GF-D8 (cell line): ENCODE data around the gene DPF3.

ENCODE experiments used
- DNase-seq: peaks from one replicate; lab custom pipeline; 2025; lab: John Stamatoyannopoulos, UW

The DPF3 gene

DNA sequence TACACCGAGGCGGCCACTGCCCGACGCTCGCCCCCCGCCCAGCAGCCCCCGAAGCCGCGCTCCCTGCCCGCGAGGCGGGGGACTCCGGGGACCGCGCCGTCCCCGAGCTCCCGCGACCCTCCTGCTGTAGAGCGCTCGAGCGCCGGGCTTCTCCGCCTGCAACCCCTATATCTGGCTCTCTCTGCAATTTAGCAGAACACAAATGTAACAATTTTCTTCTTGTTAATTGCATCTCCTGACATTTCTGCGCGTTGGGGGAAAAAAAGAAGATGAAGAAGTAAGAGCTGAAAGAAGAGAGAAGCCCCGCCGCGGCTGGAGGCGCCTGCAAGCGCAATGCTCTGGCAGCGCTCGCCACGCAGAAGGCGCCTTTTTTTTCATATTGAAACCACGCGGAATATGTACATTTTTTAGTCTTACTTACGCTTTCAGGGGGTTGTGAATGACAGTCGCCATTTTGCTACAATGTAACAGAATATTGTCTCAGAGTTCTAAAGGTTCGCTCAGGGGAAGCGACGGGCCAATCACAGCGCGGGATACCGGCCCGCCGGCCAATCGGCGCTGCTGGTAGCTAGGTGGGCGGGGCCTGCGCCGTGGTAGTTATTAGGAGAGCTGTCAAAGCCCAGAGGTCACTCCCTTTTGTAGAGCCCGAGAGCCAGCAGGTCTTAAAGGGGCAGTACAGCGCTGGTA lies at the start of gene DPF3:
Gene DPF3 (minus strand): TSS at position 466 of the 687 bp plus-strand sequence. CDS start 13 bp downstream, at position 453.
- no peak for DNase-seq

DNA sequence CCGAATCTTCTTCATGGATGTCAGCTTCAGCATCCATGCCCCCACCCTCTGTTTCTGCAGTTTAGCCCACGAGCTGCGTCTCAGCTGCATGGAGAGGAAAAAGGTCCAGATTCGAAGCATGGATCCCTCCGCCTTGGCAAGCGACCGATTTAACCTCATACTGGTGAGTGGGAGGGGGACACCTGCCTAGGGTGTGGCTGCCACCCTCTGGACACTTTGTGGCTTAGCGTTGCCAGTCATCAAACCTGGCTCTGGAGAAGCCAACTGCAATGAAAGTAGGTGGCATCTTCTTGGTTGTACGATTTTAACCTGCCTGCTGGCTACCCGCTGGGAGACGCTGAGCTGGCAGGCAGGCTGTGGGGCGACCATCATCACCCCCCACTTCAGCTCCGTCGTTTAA lies 49.0 kb upstream of the DPF3 start:
- no peak for DNase-seq

DNA sequence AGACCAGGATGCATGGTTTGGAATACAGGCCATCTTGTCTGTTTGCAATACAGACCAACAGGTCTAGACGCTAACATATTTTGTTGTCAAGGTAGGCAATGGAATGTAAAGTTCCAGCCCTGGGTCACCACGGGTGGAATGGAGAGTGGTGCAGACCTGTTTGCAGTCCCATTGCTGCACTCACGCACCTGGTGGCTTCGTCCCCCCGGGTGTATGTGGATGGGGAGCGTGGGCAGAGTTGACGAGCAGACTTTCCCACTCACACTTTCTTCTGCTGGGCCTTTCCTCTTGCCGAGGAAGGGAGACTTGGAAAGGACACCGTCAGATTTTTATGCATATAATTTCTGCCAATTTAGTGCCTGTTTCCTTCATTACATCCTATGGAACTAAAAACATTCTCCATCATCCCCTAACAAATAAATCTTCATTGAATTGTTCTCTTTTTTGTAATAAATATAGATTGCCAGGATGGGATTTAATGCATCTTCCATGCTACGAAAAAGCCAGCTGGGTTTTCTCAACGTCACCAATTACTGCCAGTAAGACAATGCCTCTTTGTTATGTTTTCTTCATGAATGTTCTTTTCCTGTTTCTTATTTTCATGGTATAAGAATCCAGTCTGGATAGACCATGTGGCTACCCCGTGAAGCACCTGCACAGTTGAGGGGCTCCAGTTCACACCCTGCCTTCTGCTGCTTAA lies 47.5 kb upstream of the DPF3 start:
- no peak for DNase-seq

DNA sequence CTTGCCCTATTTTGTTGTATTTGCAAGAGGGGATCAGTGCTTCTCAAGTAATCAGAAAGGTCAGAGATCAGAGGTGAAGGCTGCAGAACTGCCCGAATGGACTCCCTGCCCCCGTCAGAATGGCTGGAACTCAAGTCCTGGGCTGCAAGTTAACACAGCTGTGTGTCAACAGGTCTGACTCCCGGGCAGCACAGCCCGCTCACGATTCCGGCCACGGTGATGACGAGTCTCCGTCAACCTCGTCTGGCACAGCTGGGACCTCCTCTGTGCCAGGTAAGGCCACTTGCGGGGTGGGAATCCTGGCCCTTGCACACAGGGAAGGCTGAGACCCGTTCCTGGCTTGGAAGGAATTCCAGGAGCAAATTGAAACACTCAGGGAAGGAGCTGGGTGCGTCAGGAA lies 45.7 kb upstream of the DPF3 start:
- DNase-seq: no peak

DNA sequence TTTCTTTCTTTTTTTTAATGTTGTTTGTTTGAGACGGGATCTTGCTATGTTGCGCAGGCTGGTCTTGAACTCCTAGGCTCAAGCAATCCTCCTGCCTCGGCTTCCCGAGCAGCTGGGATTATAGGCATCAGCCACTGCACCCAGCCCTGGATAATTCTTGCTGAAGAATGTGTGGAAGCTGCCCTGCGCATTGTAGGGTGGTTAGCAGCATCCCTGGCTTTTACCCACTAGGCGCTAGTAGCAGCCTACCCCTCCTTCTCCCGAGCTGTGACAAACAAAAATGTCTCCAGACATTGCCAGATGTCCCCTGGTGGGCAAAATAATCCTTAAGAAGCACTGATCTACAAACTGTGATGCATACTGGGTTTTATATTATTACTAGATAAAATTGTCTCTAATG lies 39.0 kb upstream of the DPF3 start:
- no peak for DNase-seq

DNA sequence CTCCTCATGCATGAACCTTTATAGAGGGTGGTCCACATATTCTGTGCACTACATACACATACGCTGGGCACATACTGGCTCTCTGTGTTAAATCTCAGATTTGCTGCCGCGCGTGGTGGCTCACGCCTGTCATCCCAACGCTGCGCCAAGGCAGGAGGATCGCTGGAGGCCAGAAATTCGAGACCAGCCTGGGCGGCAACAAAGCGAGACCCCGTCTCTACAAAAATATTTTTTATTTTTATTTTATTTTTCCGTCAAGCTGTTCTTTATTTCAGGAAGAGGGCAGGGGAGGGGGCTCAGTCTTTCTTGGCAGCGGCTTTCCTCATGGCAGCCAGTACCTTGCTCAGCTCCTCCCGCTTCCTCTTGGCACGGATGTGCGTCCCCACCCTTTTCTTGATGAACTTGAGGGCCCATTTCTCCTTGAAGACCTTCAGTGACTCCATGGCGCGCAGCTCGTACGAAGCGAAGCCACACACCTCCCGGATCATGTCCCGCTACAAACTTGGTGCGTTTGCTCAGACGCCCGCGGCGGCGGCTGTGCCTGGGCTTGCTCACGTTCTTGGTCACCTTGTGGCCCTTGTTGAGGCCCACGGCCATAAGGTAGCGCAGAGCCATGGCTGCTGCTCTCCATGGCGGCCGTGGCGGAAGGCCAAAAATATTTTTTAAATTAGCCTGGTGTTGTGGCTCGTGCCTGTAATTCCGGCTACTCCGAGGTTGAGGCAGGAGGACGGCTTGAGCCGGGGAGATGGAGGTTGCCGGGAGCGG lies 35.6 kb upstream of the DPF3 start:
- DNase-seq: no peak

DNA sequence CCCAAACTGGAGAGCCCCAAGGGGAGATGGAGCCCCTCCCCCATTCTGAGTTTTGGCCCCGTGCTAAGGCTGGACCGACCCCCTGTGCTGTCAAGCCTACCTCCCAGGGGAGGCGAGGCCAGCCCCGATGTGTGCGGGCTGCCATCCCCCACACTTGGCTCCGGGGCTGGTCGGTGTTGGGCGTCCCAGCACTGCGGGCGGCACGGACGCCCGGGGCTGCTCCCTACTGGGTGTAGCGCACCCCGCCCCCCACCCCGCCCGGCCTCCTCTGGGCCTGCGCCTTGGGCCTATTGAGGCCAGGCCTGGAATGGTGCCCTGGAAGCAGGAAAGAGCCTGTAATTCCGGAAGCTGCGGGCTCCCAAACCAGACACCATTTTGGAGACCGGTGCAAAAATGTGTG lies 35.0 kb upstream of the DPF3 start:
- DNase-seq: no peak

DNA sequence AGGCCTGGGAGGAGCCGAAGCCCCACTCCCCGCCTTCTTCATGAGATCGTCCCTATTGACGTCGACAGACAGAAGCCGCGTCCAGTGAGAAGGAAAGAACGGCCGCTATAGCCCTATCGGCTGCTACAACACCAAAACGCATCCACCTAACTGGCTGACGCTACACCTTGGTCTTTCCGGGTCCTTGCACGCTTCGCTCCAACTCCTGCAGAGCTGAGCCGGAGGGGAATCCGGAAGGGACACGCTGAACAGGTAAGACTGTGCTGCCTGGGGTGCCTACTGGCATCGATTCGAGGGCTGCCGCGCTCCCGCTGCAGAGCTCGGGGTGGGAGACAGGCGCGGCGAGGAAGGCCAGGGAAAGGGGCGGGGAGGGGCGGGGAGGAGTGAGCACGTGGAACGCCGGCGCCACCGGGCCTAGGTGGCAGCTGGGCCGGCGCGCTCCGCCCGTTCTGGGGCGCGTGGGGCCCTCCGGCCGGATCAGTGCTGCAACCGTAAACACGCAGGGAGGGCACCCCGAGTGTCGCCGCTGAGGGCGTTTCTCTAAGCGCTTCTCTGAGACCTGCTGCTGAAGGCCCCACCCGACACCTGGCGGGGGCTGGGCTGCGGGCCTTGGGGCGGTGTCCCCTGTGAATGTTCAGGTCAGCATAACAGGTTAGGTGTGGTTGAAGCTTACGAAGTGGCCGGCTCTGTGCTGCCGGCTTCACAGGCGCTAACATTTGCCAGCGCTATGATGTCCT lies 32.6 kb upstream of the DPF3 start, which contains the start of gene DCAF4:
Gene DCAF4 (plus strand): TSS at position 173 of the 737 bp plus-strand sequence. CDS start 11,515 bp downstream, outside the sequence.
- peak; percentile 76 for DNase-seq

DNA sequence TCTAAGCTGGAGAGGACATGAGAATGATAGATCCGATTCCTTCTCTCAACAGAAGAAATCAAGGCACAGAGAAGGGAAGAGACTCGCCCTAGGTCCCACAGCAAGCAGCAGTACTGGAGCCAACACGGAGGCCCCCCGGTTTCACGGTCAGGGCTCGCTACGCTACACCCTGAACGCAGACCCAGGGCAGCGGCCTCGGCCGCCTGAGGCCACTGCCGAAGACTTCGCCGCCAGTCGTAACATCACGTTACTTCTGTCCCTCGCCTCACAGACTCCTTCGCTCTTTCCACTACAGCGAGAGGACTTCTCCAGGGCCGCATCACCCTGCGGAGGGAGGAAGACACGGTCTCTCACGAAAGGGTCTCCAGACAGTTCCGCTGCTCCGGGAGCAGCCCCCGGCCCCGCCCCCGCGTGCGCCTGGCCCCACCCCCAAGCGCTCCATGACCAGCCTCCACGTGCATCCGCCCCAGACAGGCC lies 32.0 kb upstream of the DPF3 start:
- DNase-seq: no peak

DNA sequence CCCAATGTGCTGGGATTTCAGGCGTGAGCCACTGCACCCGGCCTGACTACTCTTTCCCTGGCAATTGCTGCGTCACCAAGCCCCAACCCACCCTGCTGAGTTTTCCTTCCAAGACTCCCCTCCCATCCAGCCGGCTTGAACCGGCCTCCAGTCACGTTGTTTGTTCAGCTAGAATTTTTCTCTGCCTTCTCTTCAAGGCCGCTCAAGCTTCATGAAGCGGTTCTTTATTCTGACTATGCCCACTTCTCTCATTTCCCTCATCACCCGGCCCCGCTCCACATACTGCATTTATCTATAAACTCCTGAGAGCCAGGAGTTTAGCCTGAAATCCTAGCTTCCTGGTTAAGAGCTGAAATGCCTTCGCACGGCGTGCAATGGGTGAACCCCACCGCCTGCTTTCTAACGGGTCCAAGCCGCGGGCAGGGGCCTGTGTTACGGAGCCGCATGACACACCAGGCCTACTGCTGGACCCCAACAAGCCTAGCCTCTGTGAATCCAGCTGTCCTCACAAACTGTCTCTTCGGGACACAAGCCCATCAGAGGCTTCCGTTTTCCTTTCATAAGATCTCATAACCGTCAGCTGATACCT lies 31.4 kb upstream of the DPF3 start:
- no peak for DNase-seq

DNA sequence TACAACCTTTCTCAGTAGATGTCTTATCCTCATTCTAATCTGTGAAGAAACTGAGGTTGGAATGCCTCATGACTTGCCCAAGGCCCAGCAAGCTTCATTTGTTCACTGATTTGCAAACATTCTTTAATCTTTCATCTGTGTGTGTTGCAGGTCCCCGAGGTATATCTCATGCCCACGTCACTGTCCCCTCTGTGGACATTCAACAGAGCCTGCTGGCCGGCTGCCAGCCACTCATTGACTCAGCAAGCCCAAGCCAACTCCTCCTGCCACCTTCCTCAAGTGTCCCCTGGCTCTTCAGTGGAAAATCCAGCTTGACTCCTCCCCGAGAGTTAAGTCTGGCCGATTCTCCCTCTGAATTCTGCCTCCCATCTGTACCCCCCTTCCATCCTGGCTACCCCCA lies 30.4 kb upstream of the DPF3 start:
- no peak for DNase-seq

DNA sequence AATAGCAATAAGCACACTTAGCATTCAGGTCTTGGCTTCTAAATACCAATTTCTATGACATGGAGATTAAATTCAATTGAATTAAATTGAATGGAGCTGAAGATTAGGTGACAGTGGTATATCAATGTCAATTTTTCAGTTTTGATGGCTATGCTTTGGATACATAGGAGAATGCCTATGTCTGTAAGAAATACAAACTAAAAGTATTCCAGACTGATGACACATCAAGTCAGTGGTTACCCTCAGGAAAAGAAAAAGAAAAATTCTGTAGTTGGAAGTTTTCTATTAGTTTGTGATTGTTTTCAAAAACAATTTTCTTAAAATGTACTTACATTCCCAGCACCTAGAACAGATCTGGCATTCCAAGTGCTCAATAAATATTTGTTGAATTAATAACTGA lies 27.5 kb upstream of the DPF3 start:
- DNase-seq: no peak

DNA sequence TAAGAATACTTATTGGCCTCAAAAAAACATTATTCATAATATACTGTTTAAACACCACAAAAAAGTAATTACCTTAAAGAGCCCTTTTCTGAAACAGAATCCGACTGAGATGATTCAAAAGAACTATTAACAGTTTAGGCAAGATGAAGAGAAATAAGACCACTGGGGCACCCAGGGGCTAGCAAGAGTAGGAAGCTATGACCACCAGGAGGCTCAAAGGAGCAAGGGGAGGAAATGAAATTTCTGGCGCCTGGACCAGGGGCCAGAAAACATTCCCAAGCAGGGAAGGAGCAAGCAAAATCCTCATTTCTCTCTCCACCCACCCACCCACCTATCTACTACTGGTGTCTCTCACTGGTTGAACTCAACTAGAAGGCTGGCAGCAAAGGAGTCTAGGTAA lies 26.1 kb upstream of the DPF3 start:
- DNase-seq: no peak

DNA sequence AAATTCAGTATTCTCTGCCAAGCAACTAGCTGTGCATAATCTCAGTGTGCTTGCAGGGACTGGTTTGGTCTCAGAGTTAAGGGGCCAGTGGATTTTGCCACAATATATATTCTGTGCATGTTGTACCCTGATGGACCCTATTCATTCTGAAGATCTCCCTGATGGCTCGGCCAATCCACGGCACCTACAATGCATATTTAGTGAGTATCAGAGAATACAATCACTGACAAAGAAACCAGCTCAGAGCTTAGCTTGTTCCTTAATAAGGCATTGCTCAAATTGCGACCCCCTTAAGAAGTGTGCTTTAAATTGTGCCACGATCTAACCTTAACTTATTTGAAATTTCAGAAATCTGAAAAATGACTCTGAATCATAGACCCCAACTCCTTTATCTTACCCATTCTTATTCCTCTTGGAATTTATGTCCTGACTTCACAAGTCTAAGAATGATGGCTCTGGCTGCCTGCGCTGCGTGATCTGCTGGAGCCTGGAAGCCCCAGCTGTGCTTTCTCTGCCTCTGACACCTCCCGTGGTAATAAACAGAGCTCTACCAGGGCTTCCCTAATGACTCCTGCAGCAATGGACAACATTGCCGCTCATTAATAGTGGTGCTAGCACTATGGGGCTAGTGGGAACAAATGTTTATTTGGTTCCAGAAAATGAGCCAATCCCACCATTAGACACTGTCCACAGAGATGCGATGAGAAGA lies 23.3 kb upstream of the DPF3 start:
- DNase-seq: no peak

DNA sequence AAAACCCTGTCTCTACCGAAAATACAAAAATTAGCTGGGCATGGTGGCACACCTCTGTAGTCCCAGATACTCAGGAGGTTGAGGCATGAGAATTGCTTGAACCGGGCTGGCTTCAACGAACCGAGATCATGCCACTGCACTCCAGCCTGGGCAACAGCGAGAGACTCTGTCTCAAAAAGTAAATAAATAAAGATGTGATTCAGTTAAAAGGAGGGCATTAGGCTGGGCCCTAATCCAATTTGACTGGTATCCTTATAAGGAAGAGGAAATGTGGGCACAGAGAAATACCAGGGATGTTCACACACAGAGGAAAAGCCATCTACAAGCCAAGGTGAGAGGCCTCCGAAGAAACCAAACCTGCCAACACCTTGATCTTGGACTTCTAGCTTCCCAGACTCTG lies 22.3 kb upstream of the DPF3 start:
- DNase-seq: no peak

DNA sequence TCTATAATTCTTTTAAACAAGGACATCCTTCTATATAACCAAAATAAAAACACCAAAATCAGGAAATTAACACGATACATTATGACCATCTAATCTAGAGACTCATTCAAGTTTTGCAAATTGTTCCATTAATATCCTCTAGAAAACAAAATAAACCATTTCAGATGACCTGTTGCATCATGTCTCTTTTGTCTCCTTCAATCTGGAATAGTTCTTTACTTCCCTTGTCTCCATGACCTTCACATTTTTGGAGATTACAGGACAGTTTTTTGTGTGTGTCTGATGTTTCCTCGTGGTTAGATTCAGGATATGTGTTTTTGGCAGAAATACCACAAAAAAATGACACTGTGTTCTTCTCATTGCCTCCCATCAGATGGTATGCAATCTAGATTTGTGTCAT lies 19.9 kb upstream of the DPF3 start:
- DNase-seq: no peak

DNA sequence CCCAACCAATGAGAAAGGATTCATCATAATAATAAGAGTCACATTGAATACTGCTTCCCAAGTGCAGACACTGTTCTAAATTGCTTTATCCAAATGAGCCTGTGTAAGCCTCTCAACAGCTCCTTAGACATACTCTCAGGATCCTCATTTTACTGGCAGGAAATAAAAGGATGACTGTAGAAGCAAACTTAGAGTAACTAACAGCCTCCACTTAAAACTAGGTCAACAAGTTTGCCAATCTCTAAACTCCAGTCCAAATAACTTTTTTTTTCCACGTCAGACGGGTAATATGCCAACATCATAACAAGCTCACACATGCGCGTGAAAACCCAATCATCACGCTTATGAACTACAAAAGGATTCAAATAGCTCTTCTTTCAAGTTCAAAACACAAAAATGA lies 15.3 kb upstream of the DPF3 start:
- no peak for DNase-seq

DNA sequence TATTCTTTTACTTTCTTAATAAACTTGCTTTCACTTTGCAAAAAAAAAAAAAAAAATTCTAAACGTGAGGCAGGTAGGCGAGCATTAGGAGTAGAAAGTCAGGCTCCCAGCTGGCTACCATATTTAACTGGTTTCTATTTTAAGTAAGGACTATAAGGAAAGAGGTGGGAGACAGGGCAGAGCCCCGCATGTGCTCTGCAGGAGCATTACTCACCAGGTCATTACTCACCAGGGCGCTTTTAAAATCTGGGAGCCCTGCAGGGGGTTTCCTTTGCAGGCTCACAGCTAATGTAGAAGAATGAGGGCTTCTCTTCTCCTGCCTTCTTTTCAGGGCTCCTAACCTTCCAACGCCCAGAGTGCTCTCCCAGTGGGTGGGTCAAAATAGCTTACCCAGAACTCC lies 14.0 kb upstream of the DPF3 start:
- DNase-seq: no peak

DNA sequence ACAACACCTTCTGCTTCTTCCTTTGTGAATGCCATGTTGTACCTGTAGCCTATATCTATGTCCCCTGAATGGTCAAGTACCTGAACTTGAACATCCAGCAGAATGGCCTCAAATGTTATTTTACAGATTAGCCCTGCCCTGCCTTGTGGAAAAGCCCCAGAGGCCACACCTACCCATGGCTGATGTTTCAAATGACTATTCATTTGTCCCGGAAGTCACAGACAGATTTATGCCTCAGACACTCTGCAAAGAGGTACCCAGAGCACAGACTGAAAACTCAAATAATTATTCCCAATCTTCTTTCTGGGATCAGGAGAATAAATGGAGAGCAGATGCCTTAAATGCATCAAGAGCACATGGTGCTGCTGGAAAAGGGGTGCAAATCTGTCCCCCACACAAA lies 13.0 kb upstream of the DPF3 start:
- DNase-seq: no peak

DNA sequence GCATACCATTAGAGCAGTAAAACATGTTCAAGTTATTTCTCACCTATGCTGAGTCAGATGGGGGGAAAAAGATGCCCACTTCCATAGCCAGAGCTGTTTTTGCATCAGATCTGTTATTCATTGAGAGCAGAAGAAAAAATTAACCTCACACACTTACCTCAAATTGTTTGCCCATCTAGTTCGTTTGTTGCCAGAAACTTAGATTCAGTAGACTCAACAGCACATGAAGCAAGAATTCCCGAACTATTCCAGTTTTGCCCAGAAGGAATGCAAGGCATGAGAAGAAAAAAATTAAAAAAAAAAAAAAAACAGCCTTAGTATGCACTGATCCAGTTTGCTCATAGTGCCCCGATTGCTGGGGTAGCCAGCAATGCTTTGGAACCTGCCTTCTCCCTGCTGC lies 12.4 kb upstream of the DPF3 start:
- no peak for DNase-seq
